Measurements from ENCODE around the gene ZBTB40.
A peak's percentile ranks its signal among the peaks of the same experiment; 100 is the strongest.

ZBTB40 gene

GRCh38 chr1:22535399-22535798, 83.7 kb downstream of the ZBTB40 start:
- no peak for DNase-seq

- no peak for DNase-seq
These were observed 84.9 kb downstream of the ZBTB40 start for GRCh38 chr1:22536506-22536905.

- DNase-seq = no peak
These were observed 85.9 kb downstream of the ZBTB40 start for GRCh38 chr1:22537441-22538139.

GRCh38 chr1:22539510-22540118, 88.0 kb downstream of the ZBTB40 start:
- no peak for DNase-seq

GRCh38 chr1:22540337-22540736, 88.7 kb downstream of the ZBTB40 start:
- DNase-seq = peak; percentile 56

GRCh38 chr1:22542886-22543285, 91.2 kb downstream of the ZBTB40 start:
- no peak for DNase-seq

GRCh38 chr1:22543679-22544078, 92.0 kb downstream of the ZBTB40 start:
- no peak for DNase-seq

GRCh38 chr1:22544606-22545005, 93.0 kb downstream of the ZBTB40 start:
- no peak for DNase-seq

- DNase-seq = no peak
These were observed 93.5 kb downstream of the ZBTB40 start for GRCh38 chr1:22545141-22545540.

- no peak for DNase-seq
These were observed 95.7 kb downstream of the ZBTB40 start for GRCh38 chr1:22547186-22547817.

GRCh38 chr1:22547818-22548462, 96.3 kb downstream of the ZBTB40 start:
- DNase-seq = no peak

GRCh38 chr1:22550021-22550420, 98.4 kb downstream of the ZBTB40 start:
- DNase-seq = no peak

- no peak for DNase-seq
These were observed 99.9 kb downstream of the ZBTB40 start for GRCh38 chr1:22551591-22551990.

GRCh38 chr1:22552021-22552420, 100.4 kb downstream of the ZBTB40 start:
- no peak for DNase-seq

GRCh38 chr1:22553104-22553880, 101.6 kb downstream of the ZBTB40 start:
- DNase-seq = no peak

GRCh38 chr1:22553991-22554522, 102.4 kb downstream of the ZBTB40 start:
- DNase-seq = no peak

GRCh38 chr1:22555371-22555656, 103.7 kb downstream of the ZBTB40 start:
- no peak for DNase-seq

- no peak for DNase-seq
These were observed 104.9 kb downstream of the ZBTB40 start for GRCh38 chr1:22556391-22557104.

- DNase-seq = no peak
These were observed 105.8 kb downstream of the ZBTB40 start for GRCh38 chr1:22557341-22557950.

GRCh38 chr1:22562584-22563583, 111.2 kb downstream of the ZBTB40 start, which contains the start of gene EPHA8:
Gene EPHA8, plus strand, starts transcription at chr1:22563489. Its CDS starts 147 bp downstream, at chr1:22563636.
- no peak for DNase-seq
